Ascending aorta (tissue), 2 donors: ENCODE results near the gene FRMD4B. TPM values are rescaled to one million over a fixed set of nuclear protein-coding genes. Genes with fewer than 3 reads are reported as not detected.
"Not testable (repeated sequence)": the region's sequence is repeated elsewhere in the genome, so short reads cannot be mapped to it uniquely, and the experiment has no call there.

Experiments used
- DNase-seq, 2 donors: peaks; one replicate each; pipeline ENCODE4 v3.0.0-alpha.2; 2019; ENCODE audit warnings: low spot score in 2 of 2
- H3K27ac ChIP-seq, 2 donors: fragments of 200-600 bp; sonication (generic); one replicate each; pipeline ENCODE4 v1.5.1; 2016 to 2017; ENCODE audit warnings: mild to moderate bottlenecking in 1 of 2
- H3K27me3 ChIP-seq: fragments of 200-600 bp; sonication (generic); one replicate; pipeline ENCODE4 v1.5.1; 2017
- H3K36me3 ChIP-seq, 2 donors: fragments of 200-600 bp; sonication (generic); one replicate each; pipeline ENCODE4 v1.5.1; 2016
- H3K4me1 ChIP-seq, 2 donors: fragments of 200-600 bp; sonication (generic); one replicate each; pipeline ENCODE4 v1.5.1; 2016 to 2017; ENCODE audit warnings: mild to moderate bottlenecking in 1 of 2
- H3K4me3 ChIP-seq, 2 donors: fragments of 200-600 bp; sonication (generic); one replicate each; pipeline ENCODE4 v1.5.1; 2016 to 2017; ENCODE audit warnings: mild to moderate bottlenecking in 1 of 2
- H3K9me3 ChIP-seq, 2 donors: fragments of 200-600 bp; sonication (generic); one replicate each; pipeline ENCODE4 v1.5.1; 2016
- CTCF ChIP-seq, 3 experiments: fragments of 200-600 bp in 2 of 3; fragments of 450-650 bp in 1 of 3; sonication (generic) in 2 of 3; IDR thresholded peaks; one replicate each; pipeline ENCODE4 v1.5.1; 2016 to 2019; ENCODE audit warnings: antibody characterized with exemption in 3 of 3, mild to moderate bottlenecking in 1 of 3, moderate library complexity in 1 of 3
- intact Hi-C: fragments of 100-400 bp; cut with DNase I; formaldehyde crosslinking; loops from one replicate; pipeline ENCODE4 v1.15.1; 2023
- total RNA-seq: library from RNA; depleted of rRNA; stranded (reverse); fragments of >200 nt; gene quantifications from one replicate; pipeline ENCODE4 v1.1.0, GENCODE V29; 2016

Gene FRMD4B
- total RNA-seq, 1 donor from 2014 or later: 13.5 TPM

- Histone ChIP-seq H3K36me3 (no peaks in the 10 kb centered on the region), H3K4me1 (no peaks in the 10 kb centered on the region), H3K4me3 (no peak overlapping the region), H3K27ac (no peak overlapping the region), H3K9me3 (no peaks in the 10 kb centered on the region), H3K27me3 (no peaks in the 10 kb centered on the region)
- TF ChIP-seq CTCF (IDR thresholded peaks at IDR 0.05): no peak
- intact Hi-C loops: no loop called here
- no peak for DNase-seq
Measured at GRCh38 chr3:69272556-69272955, 113.3 kb downstream of the FRMD4B start.

GRCh38 chr3:69271098-69271497 is 114.8 kb downstream of the FRMD4B start:
- no peak overlapping the region for H3K4me3 ChIP-seq
- no peak for TF ChIP-seq CTCF (IDR thresholded peaks at IDR 0.05)
- intact Hi-C loops: no loop called here
- no peaks in the 10 kb centered on the region for H3K9me3 ChIP-seq
- H3K27me3 ChIP-seq: no peaks in the 10 kb centered on the region
- no peaks in the 10 kb centered on the region for H3K36me3 ChIP-seq
- no peak for DNase-seq
- H3K4me1 ChIP-seq: no peaks in the 10 kb centered on the region
- no peak overlapping the region for H3K27ac ChIP-seq

- no peaks in the 10 kb centered on the region for H3K9me3 ChIP-seq
- H3K4me3 ChIP-seq: no peak overlapping the region
- no peaks in the 10 kb centered on the region for H3K27me3 ChIP-seq
- no peak overlapping the region for H3K27ac ChIP-seq
- TF ChIP-seq CTCF (IDR thresholded peaks at IDR 0.05): no peak
- DNase-seq: no peak
- intact Hi-C loops: no loop called here
- H3K4me1 ChIP-seq: no peaks in the 10 kb centered on the region
- H3K36me3 ChIP-seq: no peaks in the 10 kb centered on the region
Measured at GRCh38 chr3:69266585-69266984, 119.3 kb downstream of the FRMD4B start.

- H3K27ac ChIP-seq, DNase-seq, H3K4me3 ChIP-seq, H3K9me3 ChIP-seq, H3K27me3 ChIP-seq, H3K36me3 ChIP-seq, H3K4me1 ChIP-seq, intact Hi-C loops: not testable (repeated sequence)
Measured at GRCh38 chr3:69266071-69266470, 119.8 kb downstream of the FRMD4B start.

- H3K9me3 ChIP-seq, H3K36me3 ChIP-seq, DNase-seq, H3K27ac ChIP-seq, H3K4me1 ChIP-seq, intact Hi-C loops, H3K4me3 ChIP-seq, H3K27me3 ChIP-seq: not testable (repeated sequence)
Measured at GRCh38 chr3:69260843-69261405, 125.0 kb downstream of the FRMD4B start.

- no peak for DNase-seq
- no peak overlapping the region for H3K27ac ChIP-seq
- no peak overlapping the region for H3K4me3 ChIP-seq
- no peaks in the 10 kb centered on the region for H3K4me1 ChIP-seq
- H3K36me3 ChIP-seq: no peaks in the 10 kb centered on the region
- no peaks in the 10 kb centered on the region for H3K9me3 ChIP-seq
- intact Hi-C loops: no loop called here
- H3K27me3 ChIP-seq: no peaks in the 10 kb centered on the region
- no peak for TF ChIP-seq CTCF (IDR thresholded peaks at IDR 0.05)
Measured at GRCh38 chr3:69260216-69260787, 125.6 kb downstream of the FRMD4B start.

GRCh38 chr3:69259125-69259524 is 126.8 kb downstream of the FRMD4B start:
- Histone ChIP-seq H3K4me3 (no peak overlapping the region), H3K27ac (no peak overlapping the region), H3K4me1 (no peaks in the 10 kb centered on the region), H3K27me3 (no peaks in the 10 kb centered on the region), H3K9me3 (no peaks in the 10 kb centered on the region), H3K36me3 (no peaks in the 10 kb centered on the region)
- intact Hi-C loops: no loop called here
- TF ChIP-seq CTCF (IDR thresholded peaks at IDR 0.05): no peak
- DNase-seq: no peak
